SK-N-MC (cell line): ENCODE measurements around the gene WASF3.

Experiments used
- EZH2 ChIP-seq: fragments of 200-600 bp; sonication (generic); IDR thresholded peaks from one replicate; pipeline ENCODE4 v1.6.1; 2017; ENCODE audit warnings: antibody characterized with exemption
- POLR2AphosphoS5 ChIP-seq: IDR thresholded peaks from 2 replicates; pipeline ENCODE4 v1.6.1; 2012; ENCODE audit warnings: mild to moderate bottlenecking, low read depth, low read length, borderline replicate concordance

GRCh38 chr13:26594363-26594762 is 36.9 kb downstream of the WASF3 start:
- TF ChIP-seq EZH2 (no peak), POLR2AphosphoS5 (no peak)
